ENCODE measurements around the gene FBXO38. TPM values are rescaled to one million over a fixed set of nuclear protein-coding genes. Genes with fewer than 3 reads are reported as not detected.

FBXO38 gene

DNA sequence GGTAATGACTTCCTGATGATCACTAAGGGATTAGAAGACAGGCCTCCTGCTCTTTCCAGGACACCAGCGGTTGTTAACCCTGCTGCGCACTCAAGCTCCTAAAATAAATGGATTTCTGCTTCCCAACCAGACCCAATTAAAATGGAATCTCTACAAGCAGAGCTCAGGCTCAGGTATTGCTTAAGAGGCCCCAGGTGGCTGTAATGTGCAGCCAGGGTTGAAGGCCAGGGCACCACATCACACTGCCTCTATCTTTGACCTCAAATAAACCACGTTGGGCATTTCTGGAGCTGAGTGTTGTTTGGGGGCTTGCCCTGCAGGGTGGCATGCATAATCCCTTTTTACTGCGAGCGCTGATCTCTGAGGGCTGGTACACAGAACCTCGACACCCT lies 108.0 kb downstream of the FBXO38 start:
- no peak overlapping the region for H3K4ac ChIP-seq (ENCODE audit: low read length)
- no peaks in the 10 kb centered on the region for H3K79me1 ChIP-seq (ENCODE audit: low read depth, low read length)
- peaks cover 0 to 17% (median 0%) of the 10 kb centered on the region in 3 experiments for H3K27me3 ChIP-seq (ENCODE audit: control insufficient read depth in 3 of 3, insufficient read depth in 3 of 3, low read depth in 1 of 3, low read length in 3 of 3)
- no peak overlapping the region for H3K23ac ChIP-seq (ENCODE audit: low read depth, low read length, poor library complexity)
- H3K4me1 ChIP-seq (ENCODE audit: control insufficient read depth in 2 of 2, insufficient read depth in 1 of 2, low read depth in 1 of 2, low read length in 2 of 2) = no peaks in the 10 kb centered on the region
- WGBS, 2 donors (ENCODE audit: extremely low coverage in 2 of 2, insufficient read length in 2 of 2, insufficient replicate concordance in 1 of 2) = no CpG with 5 or more reads among the region's 6 CpGs
- no peak for DNase-seq (ENCODE audit: low spot score)
- no peak overlapping the region for H2AFZ ChIP-seq (ENCODE audit: low read length)
- H4K91ac ChIP-seq (ENCODE audit: low read depth, low read length, poor library complexity) = no peak overlapping the region
- no peak overlapping the region for H3K14ac ChIP-seq (ENCODE audit: low read length)
- no peak overlapping the region for H3K9ac ChIP-seq (ENCODE audit: low read depth, low read length, poor library complexity)
- no peaks in the 10 kb centered on the region for H3K36me3 ChIP-seq (replicated peaks in 1 of 2; ENCODE audit: control insufficient read depth in 2 of 2, insufficient read depth in 2 of 2, low read length in 2 of 2)
- no peak overlapping the region for H3K4me2 ChIP-seq (ENCODE audit: insufficient read depth, low read length, poor library complexity, severe bottlenecking)
- H2BK12ac ChIP-seq (ENCODE audit: low read length) = no peak overlapping the region
- no peak overlapping the region for H3K4me3 ChIP-seq (ENCODE audit: low read length in 2 of 2)
- H2AK5ac ChIP-seq (ENCODE audit: low read depth, low read length) = no peak overlapping the region
- no peak overlapping the region for H3K18ac ChIP-seq (ENCODE audit: low read length)
- no peak overlapping the region for H2BK5ac ChIP-seq (ENCODE audit: low read length)
- H3K9me3 ChIP-seq (replicated peaks in 1 of 2; ENCODE audit: control insufficient read depth in 2 of 2, insufficient read depth in 1 of 2, low read depth in 1 of 2, low read length in 2 of 2) = no peaks in the 10 kb centered on the region
- H2BK120ac ChIP-seq (ENCODE audit: low read depth, low read length) = no peak overlapping the region
- no peak overlapping the region for H2BK15ac ChIP-seq (ENCODE audit: low read length)
- no peak overlapping the region for H3K27ac ChIP-seq (replicated peaks; ENCODE audit: low read length)
- H4K8ac ChIP-seq (ENCODE audit: low read depth, low read length) = no peak overlapping the region

DNA sequence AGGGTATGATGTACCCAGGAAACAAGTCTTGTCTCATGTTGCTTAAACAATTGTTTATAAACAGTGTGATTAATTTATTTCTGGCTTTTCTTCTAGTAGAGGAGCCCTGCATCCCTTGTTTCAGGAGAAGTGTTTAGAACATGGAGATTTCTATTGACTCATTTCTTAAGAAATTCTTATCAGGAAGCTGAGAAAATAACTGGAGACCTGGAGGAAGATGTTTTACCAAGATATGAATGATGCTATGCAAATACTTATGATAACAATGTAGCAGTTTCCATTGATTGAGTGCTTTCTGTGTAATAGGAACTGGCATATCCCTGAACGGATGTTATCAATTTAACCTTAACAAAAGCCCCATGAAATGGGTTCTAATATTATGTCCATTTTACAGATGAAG lies 108.6 kb downstream of the FBXO38 start:
- no CpG with 5 or more reads among the region's 1 CpG for WGBS, 2 donors (ENCODE audit: extremely low coverage in 2 of 2, insufficient read length in 2 of 2, insufficient replicate concordance in 1 of 2)
- no peak overlapping the region for H2AFZ ChIP-seq (ENCODE audit: low read length)
- H2BK12ac ChIP-seq (ENCODE audit: low read length) = no peak overlapping the region
- H3K23ac ChIP-seq (ENCODE audit: low read depth, low read length, poor library complexity) = no peak overlapping the region
- peaks cover 0 to 16% (median 0%) of the 10 kb centered on the region in 3 experiments for H3K27me3 ChIP-seq (ENCODE audit: control insufficient read depth in 3 of 3, insufficient read depth in 3 of 3, low read depth in 1 of 3, low read length in 3 of 3)
- no peak overlapping the region for H3K14ac ChIP-seq (ENCODE audit: low read length)
- no peak overlapping the region for H3K4me2 ChIP-seq (ENCODE audit: insufficient read depth, low read length, poor library complexity, severe bottlenecking)
- no peak overlapping the region for H3K18ac ChIP-seq (ENCODE audit: low read length)
- no peak overlapping the region for H2BK15ac ChIP-seq (ENCODE audit: low read length)
- H3K4me1 ChIP-seq (ENCODE audit: control insufficient read depth in 2 of 2, insufficient read depth in 1 of 2, low read depth in 1 of 2, low read length in 2 of 2) = no peaks in the 10 kb centered on the region
- H4K91ac ChIP-seq (ENCODE audit: low read depth, low read length, poor library complexity) = no peak overlapping the region
- H3K36me3 ChIP-seq (replicated peaks in 1 of 2; ENCODE audit: control insufficient read depth in 2 of 2, insufficient read depth in 2 of 2, low read length in 2 of 2) = no peaks in the 10 kb centered on the region
- H3K4ac ChIP-seq (ENCODE audit: low read length) = no peak overlapping the region
- H3K79me1 ChIP-seq (ENCODE audit: low read depth, low read length) = no peaks in the 10 kb centered on the region
- H2BK120ac ChIP-seq (ENCODE audit: low read depth, low read length) = no peak overlapping the region
- H3K4me3 ChIP-seq (ENCODE audit: low read length in 2 of 2) = no peak overlapping the region
- no peaks in the 10 kb centered on the region for H3K9me3 ChIP-seq (replicated peaks in 1 of 2; ENCODE audit: control insufficient read depth in 2 of 2, insufficient read depth in 1 of 2, low read depth in 1 of 2, low read length in 2 of 2)
- no peak overlapping the region for H3K9ac ChIP-seq (ENCODE audit: low read depth, low read length, poor library complexity)
- no peak overlapping the region for H3K27ac ChIP-seq (replicated peaks; ENCODE audit: low read length)
- H4K8ac ChIP-seq (ENCODE audit: low read depth, low read length) = no peak overlapping the region
- DNase-seq (ENCODE audit: low spot score) = no peak
- H2BK5ac ChIP-seq (ENCODE audit: low read length) = no peak overlapping the region
- no peak overlapping the region for H2AK5ac ChIP-seq (ENCODE audit: low read depth, low read length)

Small RNA genes lying within 50 kb of the gene (small RNA-seq; reads per million reads assigned to genes)
- not detected for gene RF00017 (ENCODE audit: insufficient read depth)

Data from neuronal stem cell (in vitro differentiated cells).